Stimulated activated naive CD8-positive, alpha-beta T cell treated with anti-CD3 and anti-CD28 coated beads, Interleukin-15, Interleukin-2, amounts not matched to agents 100 ng/mL and 50 ng/mL, for 24 hours (primary cell): Measurements from ENCODE around the gene BASP1.
A peak's percentile ranks its signal among the peaks of the same experiment; 100 is the strongest.
"Not testable (repeated sequence)": the region's sequence is repeated elsewhere in the genome, so short reads cannot be mapped to it uniquely, and the experiment has no call there.

ENCODE experiments used
- H3K27ac Mint-ChIP-seq: one replicate; pipeline ENCODE4 v1.8.0; 2021; ENCODE audit warnings: mild to moderate bottlenecking, mixed read lengths
- H3K27me3 Mint-ChIP-seq: one replicate; pipeline ENCODE4 v1.8.0; 2021; ENCODE audit warnings: mixed read lengths
- H3K36me3 Mint-ChIP-seq: one replicate; pipeline ENCODE4 v1.8.0; 2021; ENCODE audit warnings: low read depth, mixed read lengths
- H3K4me1 Mint-ChIP-seq: one replicate; pipeline ENCODE4 v1.8.0; 2021; ENCODE audit warnings: low read depth, mixed read lengths
- H3K4me3 Mint-ChIP-seq: one replicate; pipeline ENCODE4 v1.8.0; 2021; ENCODE audit warnings: mild to moderate bottlenecking, mixed read lengths
- H3K9me3 Mint-ChIP-seq: one replicate; pipeline ENCODE4 v1.8.0; 2021; ENCODE audit warnings: mixed read lengths

BASP1 gene

GRCh38 chr5:17249029-17249634 is 31.7 kb downstream of the BASP1 start:
- H3K27ac Mint-ChIP-seq: no peak overlapping the region
- H3K36me3 Mint-ChIP-seq: peaks cover 4% of the 10 kb centered on the region
- no peak overlapping the region for H3K4me3 Mint-ChIP-seq
- peaks cover 4% of the 10 kb centered on the region for H3K9me3 Mint-ChIP-seq
- peaks cover under 1% of the 10 kb centered on the region for H3K4me1 Mint-ChIP-seq
- no peaks in the 10 kb centered on the region for H3K27me3 Mint-ChIP-seq

- not testable (repeated sequence) for H3K4me3 Mint-ChIP-seq, H3K27me3 Mint-ChIP-seq, H3K27ac Mint-ChIP-seq, H3K4me1 Mint-ChIP-seq, H3K9me3 Mint-ChIP-seq, H3K36me3 Mint-ChIP-seq
Observed at GRCh38 chr5:17249841-17250240, 32.4 kb downstream of the BASP1 start.

GRCh38 chr5:17252543-17252942 is 35.1 kb downstream of the BASP1 start:
- peaks cover 8% of the 10 kb centered on the region for H3K36me3 Mint-ChIP-seq
- no peak overlapping the region for H3K27ac Mint-ChIP-seq
- H3K4me3 Mint-ChIP-seq: no peak overlapping the region
- no peaks in the 10 kb centered on the region for H3K27me3 Mint-ChIP-seq
- H3K9me3 Mint-ChIP-seq: peaks cover 7% of the 10 kb centered on the region
- H3K4me1 Mint-ChIP-seq: peaks cover 19% of the 10 kb centered on the region

GRCh38 chr5:17255471-17256021 is 38.1 kb downstream of the BASP1 start:
- peaks cover 15% of the 10 kb centered on the region for H3K36me3 Mint-ChIP-seq
- peak overlapping the region; percentile 7 for H3K27ac Mint-ChIP-seq
- H3K27me3 Mint-ChIP-seq: no peaks in the 10 kb centered on the region
- H3K4me3 Mint-ChIP-seq: no peak overlapping the region
- peaks cover 29% of the 10 kb centered on the region for H3K4me1 Mint-ChIP-seq
- peaks cover 13% of the 10 kb centered on the region for H3K9me3 Mint-ChIP-seq

- no peaks in the 10 kb centered on the region for H3K27me3 Mint-ChIP-seq
- peaks cover 15% of the 10 kb centered on the region for H3K36me3 Mint-ChIP-seq
- H3K9me3 Mint-ChIP-seq: peaks cover 13% of the 10 kb centered on the region
- H3K27ac Mint-ChIP-seq: no peak overlapping the region
- no peak overlapping the region for H3K4me3 Mint-ChIP-seq
- H3K4me1 Mint-ChIP-seq: peaks cover 29% of the 10 kb centered on the region
Observed at GRCh38 chr5:17256171-17256570, 38.7 kb downstream of the BASP1 start.

- peaks cover 29% of the 10 kb centered on the region for H3K4me1 Mint-ChIP-seq
- H3K4me3 Mint-ChIP-seq: no peak overlapping the region
- peaks cover 9% of the 10 kb centered on the region for H3K9me3 Mint-ChIP-seq
- peaks cover 11% of the 10 kb centered on the region for H3K36me3 Mint-ChIP-seq
- no peaks in the 10 kb centered on the region for H3K27me3 Mint-ChIP-seq
- H3K27ac Mint-ChIP-seq: no peak overlapping the region
Observed at GRCh38 chr5:17256839-17257238, 39.4 kb downstream of the BASP1 start.

GRCh38 chr5:17257705-17258273 is 40.4 kb downstream of the BASP1 start:
- Mint-ChIP-seq H3K4me3 (no peak overlapping the region), H3K27ac (peak overlapping the region; percentile 28), H3K4me1 (peaks cover 29% of the 10 kb centered on the region), H3K36me3 (peaks cover 11% of the 10 kb centered on the region), H3K9me3 (peaks cover 9% of the 10 kb centered on the region), H3K27me3 (no peaks in the 10 kb centered on the region)

GRCh38 chr5:17258431-17258830 is 41.0 kb downstream of the BASP1 start:
- Mint-ChIP-seq H3K27me3 (no peaks in the 10 kb centered on the region), H3K4me3 (no peak overlapping the region), H3K27ac (no peak overlapping the region), H3K9me3 (peaks cover 9% of the 10 kb centered on the region), H3K4me1 (peaks cover 29% of the 10 kb centered on the region), H3K36me3 (peaks cover 11% of the 10 kb centered on the region)

- H3K9me3 Mint-ChIP-seq, H3K27ac Mint-ChIP-seq, H3K4me3 Mint-ChIP-seq, H3K27me3 Mint-ChIP-seq: not testable (repeated sequence)
- Mint-ChIP-seq H3K4me1 (peaks cover 29% of the 10 kb centered on the region), H3K36me3 (peaks cover 11% of the 10 kb centered on the region)
Observed at GRCh38 chr5:17259012-17259411, 41.6 kb downstream of the BASP1 start.

GRCh38 chr5:17259630-17260257 is 42.3 kb downstream of the BASP1 start:
- peaks cover 22% of the 10 kb centered on the region for H3K4me1 Mint-ChIP-seq
- no peak overlapping the region for H3K27ac Mint-ChIP-seq
- H3K4me3 Mint-ChIP-seq: no peak overlapping the region
- peaks cover 6% of the 10 kb centered on the region for H3K36me3 Mint-ChIP-seq
- H3K9me3 Mint-ChIP-seq: peaks cover 9% of the 10 kb centered on the region
- H3K27me3 Mint-ChIP-seq: no peaks in the 10 kb centered on the region

GRCh38 chr5:17260549-17260948 is 43.1 kb downstream of the BASP1 start:
- Mint-ChIP-seq H3K4me1 (peaks cover 15% of the 10 kb centered on the region), H3K27ac (no peak overlapping the region), H3K27me3 (no peaks in the 10 kb centered on the region), H3K36me3 (peaks cover 6% of the 10 kb centered on the region), H3K4me3 (no peak overlapping the region), H3K9me3 (peaks cover 9% of the 10 kb centered on the region)

- H3K4me1 Mint-ChIP-seq: peaks cover 10% of the 10 kb centered on the region
- no peaks in the 10 kb centered on the region for H3K27me3 Mint-ChIP-seq
- no peak overlapping the region for H3K4me3 Mint-ChIP-seq
- no peak overlapping the region for H3K27ac Mint-ChIP-seq
- peaks cover 9% of the 10 kb centered on the region for H3K9me3 Mint-ChIP-seq
- peaks cover 6% of the 10 kb centered on the region for H3K36me3 Mint-ChIP-seq
Observed at GRCh38 chr5:17261075-17261474, 43.6 kb downstream of the BASP1 start.

- H3K4me1 Mint-ChIP-seq: no peaks in the 10 kb centered on the region
- no peak overlapping the region for H3K27ac Mint-ChIP-seq
- no peaks in the 10 kb centered on the region for H3K27me3 Mint-ChIP-seq
- no peak overlapping the region for H3K4me3 Mint-ChIP-seq
- H3K36me3 Mint-ChIP-seq: no peaks in the 10 kb centered on the region
- H3K9me3 Mint-ChIP-seq: no peaks in the 10 kb centered on the region
Observed at GRCh38 chr5:17265041-17265440, 47.6 kb downstream of the BASP1 start.

GRCh38 chr5:17267106-17267505 is 49.7 kb downstream of the BASP1 start:
- Mint-ChIP-seq H3K9me3 (no peaks in the 10 kb centered on the region), H3K4me1 (no peaks in the 10 kb centered on the region), H3K27ac (no peak overlapping the region), H3K4me3 (no peak overlapping the region), H3K36me3 (no peaks in the 10 kb centered on the region), H3K27me3 (no peaks in the 10 kb centered on the region)

- Mint-ChIP-seq H3K4me3 (no peak overlapping the region), H3K36me3 (no peaks in the 10 kb centered on the region), H3K9me3 (no peaks in the 10 kb centered on the region), H3K4me1 (no peaks in the 10 kb centered on the region), H3K27me3 (no peaks in the 10 kb centered on the region), H3K27ac (no peak overlapping the region)
Observed at GRCh38 chr5:17269201-17269600, 51.8 kb downstream of the BASP1 start.
